Activated B cell treated with CpG ODN at 0.5 μM for 24 hours (primary cell): ENCODE data around the gene TPRKB. TPM values are rescaled to one million over a fixed set of nuclear protein-coding genes. Genes with fewer than 3 reads are reported as not detected.

Experiments
- ATAC-seq: fragments of 200-7000 bp; cut with Tn5 transposase; one replicate; pipeline ENCODE4 v1.10.0; 2021; ENCODE audit warnings: low read depth, mild to moderate bottlenecking, moderate library complexity
- CTCF ChIA-PET: fragments of 350-600 bp; sonication (Branson Sonifier 250); formaldehyde crosslinking; loops from one replicate; lab custom pipeline; 2021; ENCODE audit warnings: antibody characterized with exemption; lab: Charles Lee
- POLR2A ChIA-PET: fragments of 350-600 bp; sonication (Branson Sonifier 250); formaldehyde crosslinking; loops from one replicate; lab custom pipeline; 2021; ENCODE audit warnings: antibody characterized with exemption; lab: Charles Lee
- DNase-seq: peaks from one replicate; pipeline ENCODE4 v3.0.0; 2022
- H3K27ac Mint-ChIP-seq: one replicate; pipeline ENCODE4 v1.8.0; 2020; ENCODE audit warnings: mixed read lengths
- H3K27me3 Mint-ChIP-seq: one replicate; pipeline ENCODE4 v1.8.0; 2021; ENCODE audit warnings: mixed read lengths
- H3K36me3 Mint-ChIP-seq: one replicate; pipeline ENCODE4 v1.8.0; 2021; ENCODE audit warnings: low read depth, mixed read lengths
- H3K4me1 Mint-ChIP-seq: one replicate; pipeline ENCODE4 v1.8.0; 2021; ENCODE audit warnings: mixed read lengths
- H3K4me3 Mint-ChIP-seq: one replicate; pipeline ENCODE4 v1.8.0; 2020; ENCODE audit warnings: mild to moderate bottlenecking, mixed read lengths
- H3K9me3 Mint-ChIP-seq: one replicate; pipeline ENCODE4 v1.8.0; 2020; ENCODE audit warnings: mixed read lengths
- CTCF ChIP-seq: fragments of 200-600 bp; IDR thresholded peaks from one replicate; pipeline ENCODE4 v1.8.0; 2022; ENCODE audit warnings: antibody characterized with exemption, mild to moderate bottlenecking
- intact Hi-C: fragments of 100-400 bp; cut with micrococcal nuclease; formaldehyde crosslinking; loops from one replicate; pipeline ENCODE4 v1.15.1; 2024
- total RNA-seq: library from RNA; stranded (reverse); gene quantifications from 2 replicates; pipeline ENCODE4 v1.2.3, GENCODE V29; 2022

The TPRKB gene
- total RNA-seq, 1 donor from 2014 or later, result 26.9 TPM

- no peak for ATAC-seq
- Mint-ChIP-seq H3K27me3 (no peaks in the 10 kb centered on the region), H3K4me1 (peaks cover 26% of the 10 kb centered on the region), H3K4me3 (peak overlapping the region; percentile 15), H3K9me3 (no peaks in the 10 kb centered on the region), H3K36me3 (peaks cover 57% of the 10 kb centered on the region), H3K27ac (no peak overlapping the region)
- no peak for DNase-seq
- POLR2A ChIA-PET, result no interaction called here
- CTCF ChIA-PET, result no interaction called here
- intact Hi-C loops, result no loop called here
- no peak for TF ChIP-seq CTCF
These were observed 39.8 kb upstream of the TPRKB start for GRCh38 chr2:73776869-73777519.

- peaks cover 26% of the 10 kb centered on the region for H3K4me1 Mint-ChIP-seq
- no peak for ATAC-seq
- CTCF ChIA-PET, result no interaction called here
These were observed 39.2 kb upstream of the TPRKB start for GRCh38 chr2:73776381-73776780.

GRCh38 chr2:73772819-73773218 lies 35.7 kb upstream of the TPRKB start:
- ATAC-seq (no peak), DNase-seq (no peak)
- Mint-ChIP-seq H3K36me3 (peaks cover 81% of the 10 kb centered on the region), H3K27me3 (no peaks in the 10 kb centered on the region), H3K9me3 (no peaks in the 10 kb centered on the region), H3K4me3 (no peak overlapping the region), H3K4me1 (peaks cover 4% of the 10 kb centered on the region), H3K27ac (no peak overlapping the region)
- ChIA-PET CTCF (no interaction called here), POLR2A (no interaction called here)
- TF ChIP-seq CTCF, result no peak
- intact Hi-C loops, result no loop called here

More at GRCh38 chr2:73776381-73776780, 39.2 kb upstream of the TPRKB start:
- Mint-ChIP-seq H3K27me3 (no peaks in the 10 kb centered on the region), H3K9me3 (no peaks in the 10 kb centered on the region), H3K4me3 (no peak overlapping the region), H3K27ac (no peak overlapping the region), H3K36me3 (peaks cover 60% of the 10 kb centered on the region)
- POLR2A ChIA-PET, result interaction anchor here (0.7 kb wide), 1 partner anchor 468 kb away, joined by 5 read pairs; no protein-coding TSS in a partner anchor
- DNase-seq, result no peak
- no peak for TF ChIP-seq CTCF
- intact Hi-C loops, result no loop called here

- CTCF ChIA-PET, result no interaction called here
- Mint-ChIP-seq H3K36me3 (peaks cover 82% of the 10 kb centered on the region), H3K4me1 (no peaks in the 10 kb centered on the region)
These were observed 33.6 kb upstream of the TPRKB start for GRCh38 chr2:73770725-73771124.

GRCh38 chr2:73766994-73767393 lies 29.8 kb upstream of the TPRKB start:
- no peak for TF ChIP-seq CTCF
- H3K9me3 Mint-ChIP-seq, result no peaks in the 10 kb centered on the region
- H3K4me3 Mint-ChIP-seq, result no peak overlapping the region
- intact Hi-C loops, result no loop called here
- no peaks in the 10 kb centered on the region for H3K27me3 Mint-ChIP-seq
- no peak overlapping the region for H3K27ac Mint-ChIP-seq
- H3K36me3 Mint-ChIP-seq, result peaks cover 85% of the 10 kb centered on the region
- H3K4me1 Mint-ChIP-seq, result no peaks in the 10 kb centered on the region
- DNase-seq (no peak), ATAC-seq (no peak)
- CTCF ChIA-PET, result no interaction called here
- POLR2A ChIA-PET, result no interaction called here

More at GRCh38 chr2:73770725-73771124, 33.6 kb upstream of the TPRKB start:
- Mint-ChIP-seq H3K9me3 (no peaks in the 10 kb centered on the region), H3K4me3 (no peak overlapping the region), H3K27me3 (no peaks in the 10 kb centered on the region), H3K27ac (no peak overlapping the region)
- DNase-seq, result no peak
- no peak for ATAC-seq
- TF ChIP-seq CTCF, result no peak
- intact Hi-C loops, result no loop called here
- POLR2A ChIA-PET, result no interaction called here
